ENCODE results near the gene CACNA1E. TPM values are rescaled to one million over a fixed set of nuclear protein-coding genes. Genes with fewer than 3 reads are reported as not detected.

The CACNA1E gene
- total RNA-seq, 1 experiment from 2014 or later: 0.45 TPM

- TF ChIP-seq, protein P1, sequence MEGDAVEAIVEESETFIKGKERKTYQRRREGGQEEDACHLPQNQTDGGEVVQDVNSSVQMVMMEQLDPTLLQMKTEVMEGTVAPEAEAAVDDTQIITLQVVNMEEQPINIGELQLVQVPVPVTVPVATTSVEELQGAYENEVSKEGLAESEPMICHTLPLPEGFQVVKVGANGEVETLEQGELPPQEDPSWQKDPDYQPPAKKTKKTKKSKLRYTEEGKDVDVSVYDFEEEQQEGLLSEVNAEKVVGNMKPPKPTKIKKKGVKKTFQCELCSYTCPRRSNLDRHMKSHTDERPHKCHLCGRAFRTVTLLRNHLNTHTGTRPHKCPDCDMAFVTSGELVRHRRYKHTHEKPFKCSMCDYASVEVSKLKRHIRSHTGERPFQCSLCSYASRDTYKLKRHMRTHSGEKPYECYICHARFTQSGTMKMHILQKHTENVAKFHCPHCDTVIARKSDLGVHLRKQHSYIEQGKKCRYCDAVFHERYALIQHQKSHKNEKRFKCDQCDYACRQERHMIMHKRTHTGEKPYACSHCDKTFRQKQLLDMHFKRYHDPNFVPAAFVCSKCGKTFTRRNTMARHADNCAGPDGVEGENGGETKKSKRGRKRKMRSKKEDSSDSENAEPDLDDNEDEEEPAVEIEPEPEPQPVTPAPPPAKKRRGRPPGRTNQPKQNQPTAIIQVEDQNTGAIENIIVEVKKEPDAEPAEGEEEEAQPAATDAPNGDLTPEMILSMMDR (IDR thresholded peaks at IDR 0.05; ENCODE audit: insufficient read depth in 1 of 2, low read depth in 1 of 2, low read length in 1 of 2, severe bottlenecking in 1 of 2, unreplicated experiment in 1 of 2): no peak
- no peaks in the 10 kb centered on the region for H3K36me3 Mint-ChIP-seq (ENCODE audit: insufficient read depth, unreplicated experiment)
- H3K27ac Mint-ChIP-seq (ENCODE audit: unreplicated experiment): no peak overlapping the region
- H3K27me3 Mint-ChIP-seq (ENCODE audit: insufficient read depth, unreplicated experiment): peaks cover 26% of the 10 kb centered on the region
- Histone ChIP-seq H3K9me3 (no peaks in the 10 kb centered on the region), H3K4me3 (ENCODE audit: low read depth, low read length) (no peak overlapping the region), H3K27me3 (replicated peaks; ENCODE audit: control insufficient read depth, insufficient read depth, low read length) (0 out of 2 replicates have a peak, but pooled peaks cover 1% of the 10 kb centered on the region), H3K36me3 (ENCODE audit: control insufficient read depth, insufficient read depth, low read length) (no peaks in the 10 kb centered on the region), H3K4me1 (no peaks in the 10 kb centered on the region)
- H3K4me3 Mint-ChIP-seq (ENCODE audit: unreplicated experiment): no peak overlapping the region
- POLR2A ChIA-PET: no interaction called here
- BruUV-seq (replicated peaks): no TSS peak
- CTCF ChIA-PET: no interaction called here
- no peaks in the 10 kb centered on the region for H3K9me3 Mint-ChIP-seq (ENCODE audit: unreplicated experiment)
- DNase-seq: no peak
- H3K4me1 Mint-ChIP-seq (ENCODE audit: low read depth, unreplicated experiment): no peaks in the 10 kb centered on the region
- intact Hi-C loops (cut with micrococcal nuclease; ENCODE audit: unreplicated experiment): no loop called here
These were observed 243.1 kb downstream of the CACNA1E start for GRCh38 chr1:181726320-181727012.

DNA sequence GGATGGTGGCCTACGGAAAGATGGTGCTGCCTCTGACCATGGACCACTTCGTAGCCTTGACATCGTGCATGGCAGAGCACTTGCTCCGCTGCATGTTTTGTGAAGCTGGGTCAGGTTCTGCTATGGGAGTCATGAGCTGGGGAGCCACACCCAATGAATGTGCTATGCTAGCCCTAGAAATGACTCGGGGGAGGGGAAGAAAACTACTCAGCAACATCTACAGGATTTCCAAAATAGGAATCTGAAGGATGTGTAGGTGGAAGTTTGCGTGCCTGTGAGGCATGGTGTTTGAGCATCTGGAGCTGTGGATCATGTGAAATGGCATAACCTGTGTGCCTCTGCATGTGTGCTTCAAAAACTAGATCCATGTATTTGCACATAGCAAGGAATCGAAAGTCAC, 247.3 kb downstream of the CACNA1E start:
- DNase-seq: no peak
- Mint-ChIP-seq H3K4me3 (ENCODE audit: unreplicated experiment) (no peak overlapping the region), H3K9me3 (ENCODE audit: unreplicated experiment) (no peaks in the 10 kb centered on the region), H3K4me1 (ENCODE audit: low read depth, unreplicated experiment) (no peaks in the 10 kb centered on the region), H3K36me3 (ENCODE audit: insufficient read depth, unreplicated experiment) (no peaks in the 10 kb centered on the region), H3K27ac (ENCODE audit: unreplicated experiment) (no peak overlapping the region), H3K27me3 (ENCODE audit: insufficient read depth, unreplicated experiment) (peaks cover 26% of the 10 kb centered on the region)
- TF ChIP-seq, protein P1 (IDR thresholded peaks at IDR 0.05; ENCODE audit: insufficient read depth in 1 of 2, low read depth in 1 of 2, low read length in 1 of 2, severe bottlenecking in 1 of 2, unreplicated experiment in 1 of 2): no peak
- no TSS peak for BruUV-seq (replicated peaks)
- H3K36me3 ChIP-seq (ENCODE audit: control insufficient read depth, insufficient read depth, low read length): no peaks in the 10 kb centered on the region
- H3K4me1 ChIP-seq: no peaks in the 10 kb centered on the region
- no peaks in the 10 kb centered on the region for H3K9me3 ChIP-seq
- CTCF ChIA-PET: no interaction called here
- H3K4me3 ChIP-seq (ENCODE audit: low read depth, low read length): no peak overlapping the region
- H3K27me3 ChIP-seq (replicated peaks; ENCODE audit: control insufficient read depth, insufficient read depth, low read length): 0 out of 2 replicates have a peak, but pooled peaks cover 1% of the 10 kb centered on the region
- POLR2A ChIA-PET: no interaction called here
- intact Hi-C loops (cut with micrococcal nuclease; ENCODE audit: unreplicated experiment): no loop called here

DNA sequence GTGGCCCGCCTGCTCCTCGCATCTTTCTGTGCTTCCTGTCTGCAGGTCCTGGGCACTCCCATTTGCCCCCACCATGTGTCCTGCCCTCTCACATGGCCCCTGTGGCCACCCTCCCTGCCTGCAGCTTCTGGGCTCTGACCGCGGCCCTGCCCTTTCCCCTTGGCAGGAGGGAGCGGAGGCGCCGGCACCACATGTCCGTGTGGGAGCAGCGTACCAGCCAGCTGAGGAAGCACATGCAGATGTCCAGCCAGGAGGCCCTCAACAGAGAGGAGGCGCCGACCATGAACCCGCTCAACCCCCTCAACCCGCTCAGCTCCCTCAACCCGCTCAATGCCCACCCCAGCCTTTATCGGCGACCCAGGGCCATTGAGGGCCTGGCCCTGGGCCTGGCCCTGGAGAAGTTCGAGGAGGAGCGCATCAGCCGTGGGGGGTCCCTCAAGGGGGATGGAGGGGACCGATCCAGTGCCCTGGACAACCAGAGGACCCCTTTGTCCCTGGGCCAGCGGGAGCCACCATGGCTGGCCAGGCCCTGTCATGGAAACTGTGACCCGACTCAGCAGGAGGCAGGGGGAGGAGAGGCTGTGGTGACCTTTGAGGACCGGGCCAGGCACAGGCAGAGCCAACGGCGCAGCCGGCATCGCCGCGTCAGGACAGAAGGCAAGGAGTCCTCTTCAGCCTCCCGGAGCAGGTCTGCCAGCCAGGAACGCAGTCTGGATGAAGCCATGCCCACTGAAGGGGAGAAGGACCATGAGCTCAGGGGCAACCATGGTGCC, 249.1 kb downstream of the CACNA1E start:
- Mint-ChIP-seq H3K27ac (ENCODE audit: unreplicated experiment) (no peak overlapping the region), H3K27me3 (ENCODE audit: insufficient read depth, unreplicated experiment) (peaks cover 20% of the 10 kb centered on the region), H3K4me1 (ENCODE audit: low read depth, unreplicated experiment) (no peaks in the 10 kb centered on the region), H3K36me3 (ENCODE audit: insufficient read depth, unreplicated experiment) (no peaks in the 10 kb centered on the region), H3K4me3 (ENCODE audit: unreplicated experiment) (no peak overlapping the region), H3K9me3 (ENCODE audit: unreplicated experiment) (no peaks in the 10 kb centered on the region)
- TF ChIP-seq, protein P1 (IDR thresholded peaks at IDR 0.05; ENCODE audit: insufficient read depth in 1 of 2, low read depth in 1 of 2, low read length in 1 of 2, severe bottlenecking in 1 of 2, unreplicated experiment in 1 of 2): no peak
- intact Hi-C loops (cut with micrococcal nuclease; ENCODE audit: unreplicated experiment): no loop called here
- DNase-seq: no peak
- CTCF ChIA-PET: no interaction called here
- Histone ChIP-seq H3K4me3 (ENCODE audit: low read depth, low read length) (no peak overlapping the region), H3K4me1 (no peaks in the 10 kb centered on the region), H3K36me3 (ENCODE audit: control insufficient read depth, insufficient read depth, low read length) (no peaks in the 10 kb centered on the region), H3K27me3 (replicated peaks; ENCODE audit: control insufficient read depth, insufficient read depth, low read length) (0 out of 2 replicates have a peak, but pooled peaks cover 1% of the 10 kb centered on the region), H3K9me3 (no peaks in the 10 kb centered on the region)
- POLR2A ChIA-PET: no interaction called here
- no TSS peak for BruUV-seq (replicated peaks)
